H1 (cell line): ENCODE measurements around the gene PRKACA. TPM values are rescaled to one million over a fixed set of nuclear protein-coding genes. Genes with fewer than 3 reads are reported as not detected.
A peak's percentile ranks its signal among the peaks of the same experiment; 100 is the strongest.

ENCODE experiments used
- CTCF ChIA-PET: fragments of 300-600 bp; sonication (Branson Sonifier 250); formaldehyde crosslinking; loops from one replicate; lab custom pipeline; 2021; ENCODE audit not compliant: partially characterized antibody; lab: Charles Lee
- POLR2A ChIA-PET: fragments of 300-600 bp; sonication (Branson Sonifier 250); formaldehyde crosslinking; loops from one replicate; lab custom pipeline; 2021; ENCODE audit warnings: inconsistent platforms; ENCODE audit not compliant: partially characterized antibody; lab: Charles Lee
- DNase-seq, 2 experiments: peaks; one replicate each; pipeline versions ENCODE4 v3.0.0 to v3.0.0-alpha.2; 2010 to 2022; ENCODE audit warnings: low spot score in 2 of 2, low read depth in 1 of 2, mixed read lengths in 1 of 2
- FAIRE-seq: peaks from 2 replicates; lab custom pipeline; 2011; peaks lifted over from hg19 to GRCh38; lab: Jason Lieb, UNC
- H2AFZ ChIP-seq: 2 replicates; pipeline ENCODE4 v1.8.1; 2012; ENCODE audit warnings: low read length, inconsistent platforms
- H2AK5ac ChIP-seq: 2 replicates; pipeline ENCODE4 v1.6.1; 2013; ENCODE audit warnings: low read depth, low read length
- H2BK120ac ChIP-seq: replicated peaks from 2 replicates; pipeline ENCODE3; 2013; ENCODE audit warnings: low read depth, low read length, inconsistent platforms
- H2BK12ac ChIP-seq: 2 replicates; pipeline ENCODE4 v1.6.1; 2013; ENCODE audit warnings: low read depth, low read length
- H2BK15ac ChIP-seq: 2 replicates; pipeline ENCODE4 v1.6.1; 2013; ENCODE audit warnings: low read length
- H2BK20ac ChIP-seq: 2 replicates; pipeline ENCODE4 v1.6.1; 2013; ENCODE audit warnings: low read length
- H2BK5ac ChIP-seq: 2 replicates; pipeline ENCODE4 v1.6.1; 2013; ENCODE audit warnings: low read depth, low read length
- H3K14ac ChIP-seq: 2 replicates; pipeline ENCODE4 v1.6.1; 2013; ENCODE audit warnings: inconsistent platforms; ENCODE audit not compliant: insufficient read length
- H3K18ac ChIP-seq: 2 replicates; pipeline ENCODE4 v1.6.1; 2013; ENCODE audit warnings: low read length; ENCODE audit errors: extremely low read depth
- H3K23ac ChIP-seq: 2 replicates; pipeline ENCODE4 v1.6.1; 2013; ENCODE audit warnings: inconsistent platforms; ENCODE audit not compliant: insufficient read length
- H3K23me2 ChIP-seq: 2 replicates; pipeline ENCODE4 v1.6.1; 2013; ENCODE audit warnings: low read depth, low read length
- H3K27ac ChIP-seq: 2 replicates; pipeline ENCODE4 v1.6.1; 2011; ENCODE audit warnings: low read depth, low read length, inconsistent platforms
- H3K27me3 ChIP-seq, 4 experiments: replicated peaks in 1 of 4; 1 replicate in 1 of 4; 2 replicates in 3 of 4; pipeline versions ENCODE4 v1.6.1 to v1.8.1; 2011 to 2013; ENCODE audit warnings: low read length in 3 of 4, mild to moderate bottlenecking in 3 of 4, inconsistent platforms in 2 of 4, mixed read lengths in 2 of 4, moderate library complexity in 1 of 4; ENCODE audit not compliant: control insufficient read depth in 3 of 4, insufficient read depth in 3 of 4; ENCODE audit errors: extremely low read depth in 1 of 4
- H3K36me3 ChIP-seq, 4 experiments: 2 replicates each; pipeline versions ENCODE4 v1.6.1 to v1.8.1; 2011 to 2013; ENCODE audit warnings: mild to moderate bottlenecking in 4 of 4, low read length in 3 of 4, moderate library complexity in 2 of 4, control low read depth in 1 of 4, inconsistent platforms in 1 of 4; ENCODE audit not compliant: insufficient read depth in 4 of 4, control insufficient read depth in 2 of 4
- H3K4ac ChIP-seq: replicated peaks from 2 replicates; pipeline ENCODE3; 2013; ENCODE audit warnings: low read length, low read depth, mixed read lengths, inconsistent platforms; ENCODE audit not compliant: insufficient read length
- H3K4me1 ChIP-seq, 4 experiments: replicated peaks in 1 of 4; 1 replicate in 1 of 4; 2 replicates in 3 of 4; pipeline versions ENCODE4 v1.6.1 to v1.8.1; 2011 to 2013; ENCODE audit warnings: low read length in 3 of 4, inconsistent platforms in 2 of 4, mixed read lengths in 1 of 4; ENCODE audit not compliant: insufficient read depth in 4 of 4, control insufficient read depth in 3 of 4
- H3K4me2 ChIP-seq, 2 experiments: 2 replicates each; pipeline versions ENCODE4 v1.6.1 to v1.8.1; 2011 to 2013; ENCODE audit warnings: low read depth in 2 of 2, low read length in 2 of 2, control low read depth in 1 of 2, inconsistent platforms in 1 of 2, mild to moderate bottlenecking in 1 of 2; ENCODE audit not compliant: insufficient read depth in 1 of 2
- H3K4me3 ChIP-seq, 4 experiments: fragments of 200-600, 300-600 bp in 1 of 4; sonication (generic), shearing (Covaris generic), sonication (Bioruptor Twin) in 1 of 4; 2 replicates each; pipeline versions ENCODE4 v1.5.1 to v1.8.1; 2011 to 2016; ENCODE audit warnings: low read length in 4 of 4, low read depth in 3 of 4, control low read depth in 2 of 4, inconsistent platforms in 2 of 4, mild to moderate bottlenecking in 2 of 4, mixed read lengths in 1 of 4, moderate library complexity in 1 of 4; ENCODE audit not compliant: insufficient read depth in 2 of 4; ENCODE audit errors: extremely low read depth in 1 of 4
- H3K56ac ChIP-seq: replicated peaks from 2 replicates; pipeline ENCODE3; 2013; ENCODE audit warnings: low read depth, mild to moderate bottlenecking, mixed read lengths, low read length, inconsistent platforms; ENCODE audit not compliant: insufficient read length
- H3K79me1 ChIP-seq: 2 replicates; pipeline ENCODE4 v1.6.1; 2013; ENCODE audit warnings: low read depth, low read length, control low read depth
- H3K79me2 ChIP-seq, 2 experiments: 2 replicates each; pipeline versions ENCODE4 v1.6.1 to v1.8.1; 2012 to 2013; ENCODE audit warnings: low read length in 2 of 2, mild to moderate bottlenecking in 2 of 2, inconsistent platforms in 1 of 2; ENCODE audit not compliant: insufficient read depth in 2 of 2, control insufficient read depth in 1 of 2
- H3K9ac ChIP-seq, 4 experiments: replicated peaks in 1 of 4; 1 replicate in 1 of 4; 2 replicates in 3 of 4; pipeline versions ENCODE4 v1.6.1 to v1.8.1; 2011 to 2013; ENCODE audit warnings: low read depth in 3 of 4, low read length in 3 of 4, control low read depth in 2 of 4, mild to moderate bottlenecking in 2 of 4, moderate library complexity in 2 of 4, inconsistent platforms in 1 of 4; ENCODE audit errors: extremely low read depth in 1 of 4
- H3K9me3 ChIP-seq, 2 experiments: 2 replicates each; pipeline versions ENCODE4 v1.6.1 to v1.8.1; 2012 to 2013; ENCODE audit warnings: mild to moderate bottlenecking in 2 of 2, moderate library complexity in 2 of 2, control low read depth in 1 of 2, inconsistent platforms in 1 of 2, low read depth in 1 of 2, low read length in 1 of 2, mixed read lengths in 1 of 2; ENCODE audit not compliant: insufficient read depth in 2 of 2
- H4K20me1 ChIP-seq, 2 experiments: replicated peaks in 1 of 2; 2 replicates each; pipeline versions ENCODE3 to v1.8.1; 2011 to 2013; ENCODE audit warnings: inconsistent platforms in 2 of 2, low read length in 2 of 2, mild to moderate bottlenecking in 1 of 2; ENCODE audit not compliant: insufficient read depth in 2 of 2, control insufficient read depth in 1 of 2
- H4K5ac ChIP-seq: 2 replicates; pipeline ENCODE4 v1.6.1; 2013; ENCODE audit warnings: low read length, low read depth, mixed read lengths, inconsistent platforms; ENCODE audit not compliant: insufficient read length
- H4K8ac ChIP-seq: 2 replicates; pipeline ENCODE4 v1.8.0; 2013; ENCODE audit warnings: mild to moderate bottlenecking, moderate library complexity, low read length, inconsistent platforms; ENCODE audit not compliant: insufficient read depth; ENCODE audit errors: extremely low read depth
- H4K91ac ChIP-seq: replicated peaks from 2 replicates; pipeline ENCODE3; 2013; ENCODE audit warnings: low read length, mixed read lengths, inconsistent platforms; ENCODE audit not compliant: insufficient read length
- HDAC6 ChIP-seq: IDR thresholded peaks from one replicate; pipeline ENCODE4 v1.7.1; 2012; ENCODE audit warnings: low read depth, mild to moderate bottlenecking, inconsistent platforms, low read length, moderate library complexity
- KDM1A ChIP-seq: fragments of 200-600, 300-600 bp; sonication (generic); IDR thresholded peaks from 2 replicates; pipeline ENCODE4 v1.7.1; 2016; ENCODE audit warnings: mild to moderate bottlenecking, low read length, borderline replicate concordance
- WGBS, 2 experiments: shearing (Covaris generic) in 1 of 2; methylation state at CpG; one replicate each; pipeline versions ENCODE4 v1.1.6 to v1.1.7; 2013 to 2015; ENCODE audit warnings: low lambda C conversion rate in 2 of 2, mixed read lengths in 2 of 2, inconsistent platforms in 1 of 2, low coverage in 1 of 2, missing lambda C conversion rate in 1 of 2; ENCODE audit not compliant: insufficient replicate concordance in 2 of 2, insufficient coverage in 1 of 2, insufficient read length in 1 of 2; ENCODE audit errors: extremely low coverage in 1 of 2, missing lambda C conversion rate in 1 of 2; 5-methylcytosine and 5-hydroxymethylcytosine counted together
- polyA plus RNA-seq, 7 experiments: library from polyadenylated mRNA; depleted of rRNA in 3 of 7; stranded (reverse) in 5 of 7; unstranded in 2 of 7; fragments of >200 nt in 5 of 7; fragments of 200-250 nt in 2 of 7; gene quantifications; 1 replicate in 5 of 7; 2 replicates in 1 of 7; 4 replicates in 1 of 7; pipeline versions ENCODE4 v1.2.1 to v1.2.3, GENCODE V29; 2011 to 2013; ENCODE audit warnings: missing spikeins in 2 of 7, mixed read lengths in 2 of 7
- total RNA-seq: library from RNA; stranded (reverse); fragmentation: NEBNext Ultra II Directional; extraction: Animal tissue kit (Norgen Biotek cat#: 25700); gene quantifications from 2 replicates; pipeline ENCODE4 v1.2.1, GENCODE V29; 2021

The PRKACA gene
- total and polyA plus RNA-seq, 2 of the 8 experiments (the other 6 are each of a cell fraction or from before 2014, with no cell fraction given), result 14.2 to 48.2 TPM

GRCh38 chr19:14056069-14056666 is 61.4 kb downstream of the PRKACA start:
- Histone ChIP-seq H3K18ac (no peak overlapping the region), H3K79me2 (no peaks in the 10 kb centered on the region), H4K20me1 (peaks cover 0 to 2% of the 10 kb centered on the region in 2 experiments), H4K91ac (no peak overlapping the region), H3K23me2 (peaks cover 12% of the 10 kb centered on the region; the same call in 1 of the 2 replicates), H2BK20ac (no peak overlapping the region), H3K4ac (no peak overlapping the region), H3K14ac (no peak overlapping the region), H3K56ac (no peak overlapping the region), H3K36me3 (no peaks in the 10 kb centered on the region), H3K9me3 (no peaks in the 10 kb centered on the region; a peak in 1 of 4 replicates), H3K79me1 (no peaks in the 10 kb centered on the region), H2AFZ (no peak overlapping the region), H2BK15ac (no peak overlapping the region), H4K5ac (no peak overlapping the region), H2BK5ac (no peak overlapping the region), H4K8ac (peak overlapping the region; percentile 79; the same call in 1 of the 2 replicates), H2BK120ac (no peak overlapping the region), H3K4me1 (peaks cover 0 to 8% (median 2%) of the 10 kb centered on the region in 4 experiments; a peak in 4 of 7 replicates), H3K4me2 (peak overlapping the region; percentile 68 to 77; a peak in 3 of 4 replicates), H3K27ac (no peak overlapping the region), H3K27me3 (peaks cover 5 to 19% (median 14%) of the 10 kb centered on the region in 4 experiments), H3K9ac (no peak overlapping the region), H3K4me3 (no peak overlapping the region), H2AK5ac (0 out of 2 replicates have a peak overlapping the region, but pooled peaks have one; percentile 65), H2BK12ac (no peak overlapping the region), H3K23ac (no peak overlapping the region)
- DNase-seq (no peak), FAIRE-seq (no peak)
- POLR2A ChIA-PET, result interaction anchor here (0.7 to 1.9 kb wide), 8 partner anchors 8 to 174 kb away, joined by 3 to 6 read pairs (median 4); partner anchors contain the start of gene ASF1B
- WGBS, 2 experiments, result 88% methylated on average over 8 of the region's 10 CpGs; no CpG with 5 or more reads in 1 of the 2 experiments
- CTCF ChIA-PET, result interaction anchor here (0.6 to 6.4 kb wide), 11 partner anchors 9 to 173 kb away, joined by 3 to 76 read pairs (median 5); partner anchors contain the start of genes IL27RA and MISP3
- TF ChIP-seq KDM1A (peak; percentile 65; the same call in 1 of the 2 replicates), HDAC6 (no peak)
